Caco-2 (cell line): ENCODE data around the gene TOR2A. TPM values are rescaled to one million over a fixed set of nuclear protein-coding genes. Genes with fewer than 3 reads are reported as not detected.

ENCODE experiments used
- BruUV-seq: library from RNA; stranded (reverse); fragments of 400-500 nt; replicated peaks from 2 replicates; lab custom pipeline; 2021; lab: Mats Ljungman, UMichigan
- CTCF ChIA-PET: fragments of 300-600 bp; sonication (Branson Sonifier 250); formaldehyde crosslinking; loops from one replicate; lab custom pipeline; 2022; ENCODE audit warnings: antibody characterized with exemption; lab: Charles Lee
- POLR2A ChIA-PET: fragments of 300-600 bp; sonication (Branson Sonifier 250); formaldehyde crosslinking; loops from one replicate; lab custom pipeline; 2022; ENCODE audit warnings: antibody characterized with exemption; lab: Charles Lee
- DNase-seq, 2 experiments: peaks; one replicate each; pipeline versions ENCODE4 v3.0.0 to v3.0.0-alpha.2; 2020 to 2022
- H3K27me3 ChIP-seq: replicated peaks from 2 replicates; pipeline ENCODE4 v1.6.0; 2011; ENCODE audit warnings: low read length; ENCODE audit not compliant: control insufficient read depth, insufficient read depth
- H3K36me3 ChIP-seq: 2 replicates; pipeline ENCODE4 v1.5.1; 2011; ENCODE audit warnings: low read length; ENCODE audit not compliant: control insufficient read depth, insufficient read depth
- H3K4me1 ChIP-seq: fragments of 250-450 bp; sonication (Bioruptor Pico); 2 replicates; pipeline ENCODE4 v1.5.1; 2020; ENCODE audit warnings: mild to moderate bottlenecking
- H3K4me3 ChIP-seq: 2 replicates; pipeline ENCODE4 v1.5.1; 2011; ENCODE audit warnings: low read depth, mild to moderate bottlenecking, control low read depth, low read length
- H3K9me3 ChIP-seq: fragments of 250-450 bp; sonication (Bioruptor Pico); 2 replicates; pipeline ENCODE4 v1.5.1; 2020; ENCODE audit warnings: mild to moderate bottlenecking, moderate library complexity
- H3K27ac Mint-ChIP-seq: one replicate; pipeline ENCODE4 v1.8.0; 2022; ENCODE audit warnings: mixed read lengths; ENCODE audit not compliant: unreplicated experiment
- H3K27me3 Mint-ChIP-seq: one replicate; pipeline ENCODE4 v1.8.0; 2022; ENCODE audit warnings: mixed read lengths; ENCODE audit not compliant: insufficient read depth, unreplicated experiment
- H3K36me3 Mint-ChIP-seq: one replicate; pipeline ENCODE4 v1.8.0; 2022; ENCODE audit warnings: mild to moderate bottlenecking, mixed read lengths; ENCODE audit not compliant: insufficient read depth, unreplicated experiment
- H3K4me1 Mint-ChIP-seq: one replicate; pipeline ENCODE4 v1.8.0; 2022; ENCODE audit warnings: low read depth, mixed read lengths; ENCODE audit not compliant: unreplicated experiment
- H3K4me3 Mint-ChIP-seq: one replicate; pipeline ENCODE4 v1.8.0; 2022; ENCODE audit warnings: mild to moderate bottlenecking, moderate library complexity, mixed read lengths; ENCODE audit not compliant: unreplicated experiment
- H3K9me3 Mint-ChIP-seq: one replicate; pipeline ENCODE4 v1.8.0; 2022; ENCODE audit warnings: mixed read lengths; ENCODE audit not compliant: unreplicated experiment
- CTCF ChIP-seq, 2 experiments: fragments of 200-600 bp in 1 of 2; IDR thresholded peaks; 1 replicate in 1 of 2; 2 replicates in 1 of 2; pipeline versions ENCODE4 v1.5.1 to v1.8.0; 2011 to 2022; ENCODE audit warnings: antibody characterized with exemption in 1 of 2, control low read depth in 1 of 2, inconsistent platforms in 1 of 2, low read depth in 1 of 2, low read length in 1 of 2, mild to moderate bottlenecking in 1 of 2, moderate library complexity in 1 of 2; ENCODE audit not compliant: insufficient read depth in 1 of 2, severe bottlenecking in 1 of 2, unreplicated experiment in 1 of 2
- intact Hi-C: fragments of 100-400 bp; cut with micrococcal nuclease; formaldehyde crosslinking; loops from one replicate; pipeline ENCODE4 v1.10.0; 2022; ENCODE audit not compliant: unreplicated experiment
- total RNA-seq: library from RNA; stranded (reverse); gene quantifications from 2 replicates; pipeline ENCODE4 v1.2.3, GENCODE V29; 2022

The TOR2A gene
- total RNA-seq, 1 experiment from 2014 or later: 12.9 TPM

- Mint-ChIP-seq H3K36me3 (peaks cover 7% of the 10 kb centered on the region), H3K9me3 (no peaks in the 10 kb centered on the region), H3K4me3 (no peak overlapping the region), H3K27ac (no peak overlapping the region), H3K4me1 (no peaks in the 10 kb centered on the region), H3K27me3 (peaks cover 10% of the 10 kb centered on the region)
- BruUV-seq: no TSS peak
- ChIA-PET CTCF (interaction anchor here (1.3 kb wide), 1 partner anchor 191 kb away, joined by 3 read pairs; the partner anchor contains the start of gene PIP5KL1), POLR2A (no interaction called here)
- intact Hi-C loops: loop anchor here (5.0 kb wide), 1 partner anchor 178 kb away; the partner anchor contains the start of gene ST6GALNAC4
- DNase-seq: no peak
- Histone ChIP-seq H3K9me3 (no peaks in the 10 kb centered on the region), H3K4me3 (no peak overlapping the region), H3K4me1 (no peaks in the 10 kb centered on the region), H3K27me3 (no peaks in the 10 kb centered on the region; the same call in 1 of the 2 replicates), H3K36me3 (no peaks in the 10 kb centered on the region)
- no peak for TF ChIP-seq CTCF (IDR thresholded peaks at IDR 0.05; ENCODE audit: insufficient read depth in 1 of 2, low read depth in 1 of 2, low read length in 1 of 2, severe bottlenecking in 1 of 2, unreplicated experiment in 1 of 2)
Measured at GRCh38 chr9:127739614-127740330, 4.7 kb upstream of the TOR2A start.

GRCh38 chr9:127738666-127739065 is 3.6 kb upstream of the TOR2A start:
- peaks cover 10% of the 10 kb centered on the region for H3K27me3 Mint-ChIP-seq

More at GRCh38 chr9:127738666-127739065, 3.6 kb upstream of the TOR2A start:
- TF ChIP-seq CTCF (IDR thresholded peaks at IDR 0.05; ENCODE audit: insufficient read depth in 1 of 2, low read depth in 1 of 2, low read length in 1 of 2, severe bottlenecking in 1 of 2, unreplicated experiment in 1 of 2): no peak
- Histone ChIP-seq H3K27me3 (no peaks in the 10 kb centered on the region; the same call in 1 of the 2 replicates), H3K9me3 (no peaks in the 10 kb centered on the region), H3K4me1 (no peaks in the 10 kb centered on the region), H3K4me3 (no peak overlapping the region), H3K36me3 (no peaks in the 10 kb centered on the region)
- DNase-seq: no peak
- no peak overlapping the region for H3K27ac Mint-ChIP-seq
- no peak overlapping the region for H3K4me3 Mint-ChIP-seq
- intact Hi-C loops: loop anchor here (5.0 kb wide), 1 partner anchor 179 kb away; the partner anchor contains the start of gene ST6GALNAC4
- BruUV-seq: no TSS peak
- ChIA-PET CTCF (no interaction called here), POLR2A (no interaction called here)
- peaks cover 7% of the 10 kb centered on the region for H3K36me3 Mint-ChIP-seq
- no peaks in the 10 kb centered on the region for H3K4me1 Mint-ChIP-seq
- H3K9me3 Mint-ChIP-seq: no peaks in the 10 kb centered on the region
